Lower lobe of right lung (tissue), 2 donors: ENCODE data around the gene PSKH1. TPM values are rescaled to one million over a fixed set of nuclear protein-coding genes. Genes with fewer than 3 reads are reported as not detected.
A peak's percentile ranks its signal among the peaks of the same experiment; 100 is the strongest.

ENCODE experiments used
- ATAC-seq, 2 donors: fragments of 200-7000 bp; cut with Tn5 transposase; one replicate each; pipeline ENCODE4 v1.9.1; 2020 to 2022; ENCODE audit warnings: mild to moderate bottlenecking in 2 of 2, moderate library complexity in 2 of 2
- DNase-seq: peaks from one replicate; pipeline ENCODE4 v3.0.0-alpha.2; 2020
- H3K27ac ChIP-seq: fragments of 200-600 bp; one replicate; pipeline ENCODE4 v1.8.0; 2022
- H3K27me3 ChIP-seq: fragments of 200-600 bp; one replicate; pipeline ENCODE4 v1.8.0; 2022; ENCODE audit warnings: low read depth
- H3K36me3 ChIP-seq: fragments of 200-600 bp; one replicate; pipeline ENCODE4 v1.8.0; 2022; ENCODE audit warnings: mild to moderate bottlenecking
- H3K4me1 ChIP-seq: fragments of 200-600 bp; one replicate; pipeline ENCODE4 v1.8.0; 2022
- H3K4me3 ChIP-seq: fragments of 200-600 bp; one replicate; pipeline ENCODE4 v1.8.0; 2022; ENCODE audit warnings: mild to moderate bottlenecking
- H3K9me3 ChIP-seq: fragments of 200-600 bp; one replicate; pipeline ENCODE4 v1.8.0; 2022
- intact Hi-C: fragments of 100-400 bp; cut with DNase I; formaldehyde crosslinking; loops from one replicate; pipeline ENCODE4 v1.11.0; 2022
- total RNA-seq: library from RNA; stranded (reverse); fragmentation: NEBNext Ultra II Directional; extraction: Animal tissue kit (Norgen Biotek cat#: 25700); gene quantifications from one replicate; pipeline ENCODE4 v1.2.1, GENCODE V29; 2021
- TF ChIP-seq, protein P1 (sequence below): fragments of 200-600 bp; IDR thresholded peaks from one replicate; pipeline ENCODE4 v1.8.0; 2022; ENCODE audit warnings: antibody characterized with exemption, mild to moderate bottlenecking
- donor health status: DM: no; HTN: yes; CAD: no; lungs with severe emphysema.

Gene PSKH1
- total RNA-seq, 1 donor from 2014 or later: 28.3 TPM

DNA sequence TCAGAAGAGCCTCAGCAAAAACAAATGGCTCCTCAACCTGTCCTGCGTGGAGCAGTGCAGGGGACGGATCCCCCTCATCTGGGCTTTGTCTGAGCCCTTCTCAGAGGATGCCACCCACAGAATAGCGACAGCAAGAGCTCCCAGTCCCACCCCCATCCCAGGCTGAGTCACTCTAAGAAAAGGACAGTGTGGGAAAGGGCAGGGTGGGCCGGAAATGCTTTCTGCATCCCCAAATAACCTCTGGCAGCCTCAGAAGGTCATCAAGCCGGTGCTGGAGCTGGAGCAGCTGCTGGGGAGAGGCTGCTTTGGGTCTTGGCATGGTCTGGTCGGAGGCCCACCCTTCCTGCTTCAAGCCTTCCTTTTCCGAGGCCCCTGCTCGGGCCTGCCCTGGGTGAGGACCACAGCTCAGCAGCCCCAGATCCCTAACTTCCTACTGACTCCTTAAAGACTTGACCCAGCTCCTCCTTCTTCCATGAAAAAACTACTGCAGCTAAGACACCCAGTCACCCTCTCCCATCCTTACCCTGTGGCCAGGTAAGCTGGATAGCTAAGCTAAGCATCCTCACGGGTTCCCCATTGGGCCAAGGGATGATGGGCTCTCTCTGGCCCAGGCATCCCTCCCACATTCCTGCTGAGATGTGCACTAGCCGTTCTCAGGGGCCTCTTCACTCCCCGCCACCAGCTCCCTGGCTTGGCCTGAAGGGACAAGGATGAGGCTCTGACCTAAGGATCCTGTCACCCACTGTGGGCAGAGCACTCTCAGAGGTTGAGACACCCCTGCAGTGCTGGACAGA lies 66.7 kb downstream of the PSKH1 start:
- no peak overlapping the region for H3K4me3 ChIP-seq
- ATAC-seq: peak; percentile 25 to 51
- TF ChIP-seq, protein P1, sequence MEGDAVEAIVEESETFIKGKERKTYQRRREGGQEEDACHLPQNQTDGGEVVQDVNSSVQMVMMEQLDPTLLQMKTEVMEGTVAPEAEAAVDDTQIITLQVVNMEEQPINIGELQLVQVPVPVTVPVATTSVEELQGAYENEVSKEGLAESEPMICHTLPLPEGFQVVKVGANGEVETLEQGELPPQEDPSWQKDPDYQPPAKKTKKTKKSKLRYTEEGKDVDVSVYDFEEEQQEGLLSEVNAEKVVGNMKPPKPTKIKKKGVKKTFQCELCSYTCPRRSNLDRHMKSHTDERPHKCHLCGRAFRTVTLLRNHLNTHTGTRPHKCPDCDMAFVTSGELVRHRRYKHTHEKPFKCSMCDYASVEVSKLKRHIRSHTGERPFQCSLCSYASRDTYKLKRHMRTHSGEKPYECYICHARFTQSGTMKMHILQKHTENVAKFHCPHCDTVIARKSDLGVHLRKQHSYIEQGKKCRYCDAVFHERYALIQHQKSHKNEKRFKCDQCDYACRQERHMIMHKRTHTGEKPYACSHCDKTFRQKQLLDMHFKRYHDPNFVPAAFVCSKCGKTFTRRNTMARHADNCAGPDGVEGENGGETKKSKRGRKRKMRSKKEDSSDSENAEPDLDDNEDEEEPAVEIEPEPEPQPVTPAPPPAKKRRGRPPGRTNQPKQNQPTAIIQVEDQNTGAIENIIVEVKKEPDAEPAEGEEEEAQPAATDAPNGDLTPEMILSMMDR: no peak
- H3K36me3 ChIP-seq: peaks cover 79% of the 10 kb centered on the region
- no peaks in the 10 kb centered on the region for H3K27me3 ChIP-seq
- intact Hi-C loops: no loop called here
- no peaks in the 10 kb centered on the region for H3K9me3 ChIP-seq
- DNase-seq: no peak
- peak overlapping the region; percentile 74 for H3K27ac ChIP-seq
- H3K4me1 ChIP-seq: peaks cover 59% of the 10 kb centered on the region

DNA sequence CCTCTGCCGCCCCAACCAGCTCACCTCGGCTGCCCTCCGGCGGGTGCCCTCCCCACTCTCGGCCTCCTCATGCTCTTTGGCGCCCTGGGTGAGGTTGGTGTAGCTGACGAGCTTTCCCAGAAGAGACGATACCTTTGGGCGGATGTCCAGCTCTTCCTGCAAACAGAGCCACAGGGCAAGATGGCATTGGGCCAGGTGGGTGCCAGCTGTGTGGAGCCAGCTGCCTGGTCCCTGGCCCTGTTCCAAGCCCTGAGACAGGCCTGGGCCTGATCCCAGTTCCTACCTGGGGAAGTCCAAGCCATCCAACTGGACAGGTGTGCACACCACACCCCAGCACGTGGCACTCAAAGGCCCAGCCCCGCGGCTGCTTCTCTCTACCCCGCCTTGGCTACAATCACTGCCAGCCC lies 68.5 kb downstream of the PSKH1 start:
- intact Hi-C loops: no loop called here
- Histone ChIP-seq H3K27me3 (no peaks in the 10 kb centered on the region), H3K27ac (peak overlapping the region; percentile 58), H3K36me3 (peaks cover 62% of the 10 kb centered on the region), H3K4me3 (no peak overlapping the region), H3K9me3 (no peaks in the 10 kb centered on the region), H3K4me1 (peaks cover 77% of the 10 kb centered on the region)
- ATAC-seq (peak; percentile 58 to 59), DNase-seq (peak; percentile 78)
- TF ChIP-seq, protein P1: no peak

DNA sequence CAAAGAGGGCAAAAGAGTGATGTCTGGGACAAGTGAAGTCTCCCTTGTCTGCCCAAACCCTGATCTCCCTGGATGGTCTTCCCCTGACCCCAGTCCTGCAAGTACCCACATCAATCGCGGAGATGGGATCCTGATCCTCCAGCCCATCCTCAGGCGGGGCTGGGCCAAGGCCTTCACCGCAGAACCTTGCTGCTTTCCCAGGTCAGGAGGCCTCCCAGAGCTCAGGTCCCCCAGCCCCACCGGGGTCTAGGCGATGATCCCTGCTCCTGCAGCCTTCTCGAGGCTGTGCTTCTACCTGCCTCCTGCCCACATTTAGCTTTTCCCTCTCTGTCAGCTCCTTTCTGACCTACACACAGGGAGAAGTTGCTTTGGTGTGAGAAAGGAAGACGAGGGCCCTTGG lies 69.1 kb downstream of the PSKH1 start:
- no peak for DNase-seq
- H3K9me3 ChIP-seq: no peaks in the 10 kb centered on the region
- peaks cover 62% of the 10 kb centered on the region for H3K36me3 ChIP-seq
- no peak overlapping the region for H3K4me3 ChIP-seq
- no peaks in the 10 kb centered on the region for H3K27me3 ChIP-seq
- H3K4me1 ChIP-seq: peaks cover 83% of the 10 kb centered on the region
- intact Hi-C loops: no loop called here
- ATAC-seq: no peak
- TF ChIP-seq, protein P1: no peak
- H3K27ac ChIP-seq: peak overlapping the region; percentile 58

DNA sequence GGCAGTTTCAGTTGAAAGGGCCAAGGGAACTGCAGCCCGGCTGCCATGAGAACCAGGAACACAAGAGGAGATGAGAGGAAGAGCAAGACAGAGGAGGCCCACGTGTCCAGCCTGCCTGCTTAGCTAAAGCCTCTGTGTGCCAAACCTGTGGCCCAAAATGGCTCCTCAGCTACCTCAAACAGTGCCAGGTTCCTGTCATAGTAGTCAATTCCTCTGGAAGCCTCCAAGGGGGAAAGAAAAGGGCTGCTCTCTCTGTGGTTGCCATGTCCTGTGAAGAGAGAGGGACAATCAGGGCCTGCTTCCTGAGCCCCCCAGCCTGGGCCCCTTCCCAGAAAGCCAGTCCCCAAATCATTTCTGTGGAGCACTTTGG lies 70.2 kb downstream of the PSKH1 start:
- Histone ChIP-seq H3K27ac (peak overlapping the region; percentile 58), H3K27me3 (no peaks in the 10 kb centered on the region), H3K36me3 (peaks cover 53% of the 10 kb centered on the region), H3K9me3 (no peaks in the 10 kb centered on the region), H3K4me3 (no peak overlapping the region), H3K4me1 (peaks cover 90% of the 10 kb centered on the region)
- DNase-seq: no peak
- intact Hi-C loops: no loop called here
- TF ChIP-seq, protein P1: no peak
- ATAC-seq: no peak

DNA sequence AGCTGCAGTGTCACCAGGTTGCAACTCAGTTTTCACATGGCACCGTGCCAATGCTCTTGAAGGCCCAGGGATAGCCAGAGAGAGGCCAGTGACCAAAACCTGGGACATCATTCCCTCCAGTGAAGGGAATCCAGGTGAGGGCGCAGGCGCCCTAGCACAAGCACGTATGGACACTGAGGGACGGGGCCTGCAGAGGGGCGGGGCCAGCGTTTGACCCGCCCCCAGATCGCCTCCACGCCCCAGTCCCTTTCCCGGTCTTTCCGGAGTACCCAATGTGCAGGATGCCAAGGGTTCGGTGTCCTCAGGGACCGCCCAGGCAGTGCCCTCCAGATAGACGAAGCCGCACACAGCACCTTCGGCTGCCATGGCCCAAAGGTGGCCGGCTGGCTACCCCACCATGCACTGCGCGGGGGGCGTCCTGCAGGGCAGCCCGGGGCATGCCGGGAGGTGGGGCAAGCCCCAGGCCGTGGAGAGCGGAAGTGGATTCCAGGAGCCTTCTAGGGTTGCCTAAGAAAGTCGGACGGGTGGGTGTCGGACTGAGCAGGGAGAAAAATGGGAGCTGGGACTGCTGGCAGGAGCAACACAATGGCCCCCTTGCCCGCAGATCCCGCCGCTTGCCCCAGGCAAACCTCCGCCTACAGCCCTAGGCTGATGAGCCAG lies 70.7 kb downstream of the PSKH1 start:
- Histone ChIP-seq H3K9me3 (no peaks in the 10 kb centered on the region), H3K4me1 (peaks cover 86% of the 10 kb centered on the region), H3K36me3 (peaks cover 47% of the 10 kb centered on the region), H3K27me3 (no peaks in the 10 kb centered on the region), H3K4me3 (no peak overlapping the region), H3K27ac (peak overlapping the region; percentile 58)
- ATAC-seq (no peak), DNase-seq (no peak)
- intact Hi-C loops: no loop called here
- TF ChIP-seq, protein P1: no peak
